ENCODE results near the gene VEZF1. TPM values are rescaled to one million over a fixed set of nuclear protein-coding genes. Genes with fewer than 3 reads are reported as not detected.

VEZF1 gene
- total RNA-seq, 1 experiment from 2014 or later: 50.9 TPM

- Histone ChIP-seq H3K79me2 (ENCODE audit: low read depth) (peaks cover 68% of the 10 kb centered on the region), H3K4me1 (replicated peaks; ENCODE audit: insufficient read depth) (peaks cover 38% of the 10 kb centered on the region)
These were observed 17.9 kb upstream of the VEZF1 start for GRCh38 chr17:58005728-58006559.

GRCh38 chr17:58005031-58005727 is 17.1 kb upstream of the VEZF1 start:
- H3F3A ChIP-seq (ENCODE audit: insufficient read depth, low read depth): peaks cover 69% of the 10 kb centered on the region
- H2AFZ ChIP-seq: no peak overlapping the region
- ChIA-PET CTCF (interaction anchor here (1.3 kb wide), 1 partner anchor 9 kb away, joined by 3 read pairs; no protein-coding TSS in a partner anchor), POLR2A (ENCODE audit: unreplicated experiment) (no interaction called here)
- no peak for TF ChIP-seq EZH2 (IDR thresholded peaks at IDR 0.05; ENCODE audit: low read depth)
- TF ChIP-seq CTCF (conservative IDR thresholded peaks at IDR 0.05): no peak; the same call in 1 of the 2 replicates
- H4K20me1 ChIP-seq (ENCODE audit: insufficient read depth): peaks cover 59% of the 10 kb centered on the region
- peak overlapping the region; percentile 95 for H3K4me3 ChIP-seq
- H3K27ac ChIP-seq: 0 out of 2 replicates have a peak overlapping the region, but pooled peaks have one; percentile 95
- H3K9me3 ChIP-seq (ENCODE audit: insufficient read depth, low read depth): no peaks in the 10 kb centered on the region
- H3K79me2 ChIP-seq (ENCODE audit: low read depth): peaks cover 68% of the 10 kb centered on the region
- no peak for DNase-seq
- peaks cover 38% of the 10 kb centered on the region for H3K4me1 ChIP-seq (replicated peaks; ENCODE audit: insufficient read depth)
- H3K36me3 ChIP-seq (ENCODE audit: low read depth): peaks cover 51% of the 10 kb centered on the region
- peak overlapping the region; percentile 97 for H3K4me2 ChIP-seq
- H3K27me3 ChIP-seq (ENCODE audit: insufficient read depth, low read depth): no peaks in the 10 kb centered on the region
- intact Hi-C loops (cut with micrococcal nuclease; ENCODE audit: unreplicated experiment): loop anchor here (10.0 kb wide), 1 partner anchor 760 kb away; no protein-coding TSS in a partner anchor
- BruUV-seq (replicated peaks): no TSS peak
- no peaks in the 10 kb centered on the region for H3K9me2 ChIP-seq (ENCODE audit: insufficient read depth)

More at GRCh38 chr17:58005728-58006559, 17.9 kb upstream of the VEZF1 start:
- peak overlapping the region; percentile 95 for H3K27ac ChIP-seq
- no peaks in the 10 kb centered on the region for H3K9me3 ChIP-seq (ENCODE audit: insufficient read depth, low read depth)
- no peak for DNase-seq
- TF ChIP-seq EZH2 (IDR thresholded peaks at IDR 0.05; ENCODE audit: low read depth): no peak
- TF ChIP-seq CTCF (conservative IDR thresholded peaks at IDR 0.05): no peak; the same call in 1 of the 2 replicates
- peak overlapping the region; percentile 97 for H3K4me2 ChIP-seq
- H3K36me3 ChIP-seq (ENCODE audit: low read depth): peaks cover 46% of the 10 kb centered on the region
- no peaks in the 10 kb centered on the region for H3K27me3 ChIP-seq (ENCODE audit: insufficient read depth, low read depth)
- peaks cover 53% of the 10 kb centered on the region for H4K20me1 ChIP-seq (ENCODE audit: insufficient read depth)
- H3K4me3 ChIP-seq: peak overlapping the region; percentile 95
- BruUV-seq (replicated peaks): no TSS peak
- intact Hi-C loops (cut with micrococcal nuclease; ENCODE audit: unreplicated experiment): loop anchor here (10.0 kb wide), 1 partner anchor 761 kb away; no protein-coding TSS in a partner anchor
- no peaks in the 10 kb centered on the region for H3K9me2 ChIP-seq (ENCODE audit: insufficient read depth)
- ChIA-PET CTCF (interaction anchor here (0.6 to 1.3 kb wide), 4 partner anchors 10 to 312 kb away, joined by 3 to 5 read pairs (median 4); no protein-coding TSS in a partner anchor), POLR2A (ENCODE audit: unreplicated experiment) (interaction anchor here (0.6 to 1.3 kb wide), 3 partner anchors 53 to 184 kb away, joined by 3 to 6 read pairs (median 6); no protein-coding TSS in a partner anchor)
- H2AFZ ChIP-seq: no peak overlapping the region
- peaks cover 65% of the 10 kb centered on the region for H3F3A ChIP-seq (ENCODE audit: insufficient read depth, low read depth)

- Histone ChIP-seq H3K4me1 (replicated peaks; ENCODE audit: insufficient read depth) (peaks cover 38% of the 10 kb centered on the region), H3K4me2 (peak overlapping the region; percentile 97), H3K27ac (no peak overlapping the region), H2AFZ (no peak overlapping the region), H3K9me2 (ENCODE audit: insufficient read depth) (no peaks in the 10 kb centered on the region), H3K4me3 (peak overlapping the region; percentile 95; the same call in 1 of the 2 replicates), H3K79me2 (ENCODE audit: low read depth) (peaks cover 66% of the 10 kb centered on the region), H4K20me1 (ENCODE audit: insufficient read depth) (peaks cover 69% of the 10 kb centered on the region), H3F3A (ENCODE audit: insufficient read depth, low read depth) (peaks cover 75% of the 10 kb centered on the region), H3K27me3 (ENCODE audit: insufficient read depth, low read depth) (no peaks in the 10 kb centered on the region), H3K36me3 (ENCODE audit: low read depth) (peaks cover 56% of the 10 kb centered on the region), H3K9me3 (ENCODE audit: insufficient read depth, low read depth) (no peaks in the 10 kb centered on the region)
- TF ChIP-seq EZH2 (IDR thresholded peaks at IDR 0.05; ENCODE audit: low read depth) (no peak), CTCF (conservative IDR thresholded peaks at IDR 0.05) (no peak)
- BruUV-seq (replicated peaks): no TSS peak
- intact Hi-C loops (cut with micrococcal nuclease; ENCODE audit: unreplicated experiment): loop anchor here (10.0 kb wide), 1 partner anchor 759 kb away; no protein-coding TSS in a partner anchor
- ChIA-PET CTCF (no interaction called here), POLR2A (ENCODE audit: unreplicated experiment) (no interaction called here)
- DNase-seq: no peak
These were observed 16.0 kb upstream of the VEZF1 start for GRCh38 chr17:58004060-58004459.
